Umbilical cord (tissue), 2 donors: Measurements from ENCODE around the gene DISP3. TPM values are rescaled to one million over a fixed set of nuclear protein-coding genes. Genes with fewer than 3 reads are reported as not detected.

Experiments
- DNase-seq: peaks from one replicate; pipeline ENCODE4 v3.0.0-alpha.2; 2015; ENCODE audit warnings: low spot score
- total RNA-seq: library from RNA; depleted of rRNA; stranded (reverse); fragments of >200 nt; gene quantifications from one replicate; pipeline ENCODE4 v1.2.3, GENCODE V29; 2014; ENCODE audit warnings: low replicate concordance; ENCODE audit not compliant: insufficient read depth

Gene DISP3
- total RNA-seq, 1 donor from 2014 or later, result 0.96 TPM

DNA sequence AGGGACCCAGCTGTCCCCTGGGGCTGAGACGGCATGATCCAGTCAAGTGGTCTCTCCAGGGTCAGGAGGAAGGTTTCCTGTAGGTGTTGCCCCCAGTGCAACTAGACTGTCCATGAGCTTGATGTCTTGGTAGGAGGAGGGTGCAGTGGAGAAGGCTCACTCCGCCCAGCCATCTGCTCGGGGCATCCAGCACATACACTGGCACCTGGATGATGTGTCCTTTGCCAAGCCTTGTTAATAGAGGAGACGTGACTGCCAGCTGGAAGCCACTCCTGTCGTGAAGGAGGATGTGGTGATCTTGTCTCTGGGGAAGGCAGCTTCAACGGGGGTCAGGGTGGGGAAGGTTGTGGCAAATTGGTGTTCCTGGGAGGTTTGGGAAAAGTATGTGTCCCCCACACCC is 6.2 kb downstream of the DISP3 start:
- no peak for DNase-seq

- DNase-seq, result no peak
Measured at GRCh38 chr1:11486231-11487009, 7.5 kb downstream of the DISP3 start.

DNA sequence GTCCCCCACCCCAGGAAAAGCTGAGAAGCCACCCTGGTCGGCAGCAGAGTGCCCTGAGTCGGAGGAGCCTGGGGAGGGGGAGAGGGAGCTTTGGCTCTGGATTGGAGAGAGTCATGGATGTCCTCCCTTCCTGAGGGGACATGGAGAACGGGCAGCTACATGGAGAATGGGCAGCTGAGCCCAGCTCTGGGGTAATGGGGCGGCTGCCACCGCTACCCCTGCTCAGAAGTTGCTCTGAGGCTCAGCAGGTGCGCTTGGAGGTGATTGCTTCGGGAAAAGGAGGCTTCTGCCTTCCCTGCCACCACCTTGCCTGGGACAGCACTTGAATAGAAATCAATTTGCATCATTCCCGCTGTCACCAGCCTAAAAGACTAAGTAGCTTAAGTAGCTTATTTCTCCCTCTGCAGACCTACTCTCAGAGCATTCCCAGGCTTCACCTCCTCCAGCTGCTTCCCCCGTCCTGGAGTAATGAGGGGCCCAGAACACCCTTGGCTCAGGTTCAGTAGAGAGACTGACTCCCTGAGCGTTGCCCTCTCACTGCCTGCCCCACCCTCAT is 8.3 kb downstream of the DISP3 start:
- DNase-seq, result no peak

DNA sequence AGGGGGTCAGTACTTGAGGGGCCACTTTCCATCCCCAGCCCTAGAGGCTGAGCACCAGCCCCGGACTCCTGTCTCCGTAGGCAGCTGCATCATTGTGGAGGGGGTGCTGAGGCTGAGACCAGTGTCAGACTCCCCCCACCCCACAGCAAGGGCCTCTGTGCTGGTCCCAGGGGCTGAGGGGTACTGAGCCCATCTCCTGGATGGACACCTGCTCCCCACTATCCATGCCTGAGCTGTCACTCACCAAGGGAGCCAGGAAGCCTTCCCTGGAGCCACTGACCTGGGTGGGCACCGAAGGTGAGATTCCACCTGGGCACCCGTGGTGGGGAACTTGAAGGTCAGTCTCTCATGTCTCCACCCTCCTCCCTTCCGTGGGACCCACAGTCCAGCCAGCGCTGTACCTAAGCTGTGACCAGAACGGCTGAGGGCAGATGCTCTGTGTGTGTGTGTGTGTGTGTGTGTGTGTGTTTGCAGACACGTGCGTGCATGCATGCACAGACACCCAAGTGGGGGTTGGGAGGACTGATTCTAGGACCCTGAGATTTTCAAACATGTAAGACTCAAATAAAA is 9.3 kb downstream of the DISP3 start:
- no peak for DNase-seq

GRCh38 chr1:11488966-11489625 is 10.1 kb downstream of the DISP3 start:
- no peak for DNase-seq

- no peak for DNase-seq
Measured at GRCh38 chr1:11492235-11492634, 13.3 kb downstream of the DISP3 start.

GRCh38 chr1:11493972-11494655 is 15.2 kb downstream of the DISP3 start:
- DNase-seq, result no peak

GRCh38 chr1:11494771-11495170 is 15.8 kb downstream of the DISP3 start:
- no peak for DNase-seq

- DNase-seq, result no peak
Measured at GRCh38 chr1:11495579-11495978, 16.6 kb downstream of the DISP3 start.

GRCh38 chr1:11496551-11497080 is 17.7 kb downstream of the DISP3 start:
- no peak for DNase-seq

DNA sequence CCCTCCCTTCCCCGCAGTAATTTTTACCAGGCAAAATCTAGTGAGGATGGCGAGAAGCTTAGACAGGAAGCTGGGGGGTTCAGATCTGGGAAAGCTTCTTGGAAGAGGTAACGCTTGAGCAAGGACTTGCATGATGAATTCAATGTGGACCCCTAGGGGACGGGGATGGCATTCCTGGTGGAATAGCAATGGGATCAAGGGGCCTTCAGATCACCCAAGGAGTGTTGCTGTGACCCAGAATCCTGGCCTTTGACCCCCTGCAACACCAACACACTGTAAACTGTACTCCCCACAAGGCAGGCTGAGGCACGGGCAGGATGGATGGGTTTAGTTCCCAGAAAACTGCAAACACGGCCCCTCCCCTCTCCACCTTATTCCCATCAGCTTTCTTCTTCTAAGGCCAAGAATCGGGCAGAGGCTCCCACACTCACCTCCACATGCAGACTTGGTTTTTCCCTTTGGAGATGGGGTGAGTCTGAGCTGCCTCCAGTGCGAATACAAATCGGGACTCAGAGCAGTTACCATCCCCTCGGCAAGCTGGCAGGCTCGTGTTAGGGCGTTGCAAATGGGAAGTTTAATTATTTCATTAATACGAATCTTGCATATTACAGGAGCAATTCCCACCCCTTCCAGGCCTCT is 20.1 kb downstream of the DISP3 start:
- no peak for DNase-seq

GRCh38 chr1:11499601-11500331 is 20.8 kb downstream of the DISP3 start:
- DNase-seq, result no peak

- DNase-seq, result no peak
Measured at GRCh38 chr1:11500881-11501280, 21.9 kb downstream of the DISP3 start.

DNA sequence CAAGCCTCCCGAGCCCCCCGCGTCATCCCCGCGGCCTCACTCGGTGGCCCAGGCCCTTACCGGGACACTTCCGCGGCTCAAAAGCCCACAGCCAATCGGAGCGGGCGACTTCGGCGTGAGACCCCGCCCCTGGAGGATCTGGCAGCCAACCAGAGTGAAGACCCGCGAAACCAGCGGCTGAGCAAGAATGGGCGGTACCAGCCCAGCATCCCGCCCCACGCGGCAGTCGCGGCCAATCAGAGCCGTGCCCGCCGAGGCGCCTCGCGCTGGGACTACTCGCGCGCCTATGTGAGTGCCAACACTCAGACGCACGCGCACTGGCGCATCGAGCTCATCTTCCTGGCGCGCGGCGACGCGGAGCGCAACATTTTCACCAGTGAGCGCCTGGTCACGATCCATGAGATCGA is 22.5 kb downstream of the DISP3 start:
- peak; percentile 2 for DNase-seq

DNA sequence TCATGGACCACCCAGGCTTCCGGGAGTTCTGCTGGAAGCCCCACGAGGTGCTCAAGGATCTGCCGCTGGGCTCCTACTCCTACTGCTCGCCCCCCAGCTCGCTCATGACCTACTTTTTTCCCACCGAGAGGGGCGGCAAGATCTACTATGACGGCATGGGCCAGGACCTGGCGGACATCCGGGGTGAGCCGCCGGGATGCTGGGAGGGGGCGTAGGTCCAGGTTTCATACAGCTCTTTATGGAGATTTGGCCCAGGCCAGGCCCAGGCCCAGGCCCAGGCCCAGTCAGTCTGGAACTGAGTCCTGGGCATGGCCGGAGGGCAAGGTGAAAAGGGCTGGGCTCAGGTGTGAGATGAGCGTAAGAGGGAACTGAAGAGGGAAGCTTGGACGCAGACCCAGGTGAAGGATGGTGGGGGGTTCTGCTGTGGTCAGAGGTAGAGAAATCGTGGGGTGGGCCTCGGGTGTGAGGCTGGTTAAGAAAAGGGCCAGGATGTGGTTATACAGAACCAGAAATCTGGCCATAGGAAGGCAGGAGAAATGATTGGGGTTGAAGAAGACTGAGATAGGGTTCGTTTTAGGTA is 23.0 kb downstream of the DISP3 start:
- no peak for DNase-seq

DNA sequence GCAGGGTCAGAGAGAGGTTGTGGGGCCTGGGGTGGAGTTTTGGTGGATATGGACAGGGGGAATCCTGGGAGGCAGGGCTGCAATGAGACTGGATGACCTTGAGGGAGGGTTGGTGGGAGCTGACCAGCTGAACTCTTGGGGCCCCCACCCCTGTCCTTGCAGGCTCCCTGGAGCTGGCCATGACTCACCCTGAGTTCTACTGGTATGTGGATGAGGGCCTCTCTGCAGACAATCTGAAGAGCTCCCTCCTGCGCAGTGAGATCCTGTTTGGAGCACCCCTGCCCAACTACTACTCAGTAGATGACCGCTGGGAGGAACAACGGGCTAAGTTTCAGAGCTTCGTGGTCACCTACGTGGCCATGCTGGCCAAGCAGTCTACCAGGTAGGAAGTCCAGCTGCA is 23.6 kb downstream of the DISP3 start:
- no peak for DNase-seq

DNA sequence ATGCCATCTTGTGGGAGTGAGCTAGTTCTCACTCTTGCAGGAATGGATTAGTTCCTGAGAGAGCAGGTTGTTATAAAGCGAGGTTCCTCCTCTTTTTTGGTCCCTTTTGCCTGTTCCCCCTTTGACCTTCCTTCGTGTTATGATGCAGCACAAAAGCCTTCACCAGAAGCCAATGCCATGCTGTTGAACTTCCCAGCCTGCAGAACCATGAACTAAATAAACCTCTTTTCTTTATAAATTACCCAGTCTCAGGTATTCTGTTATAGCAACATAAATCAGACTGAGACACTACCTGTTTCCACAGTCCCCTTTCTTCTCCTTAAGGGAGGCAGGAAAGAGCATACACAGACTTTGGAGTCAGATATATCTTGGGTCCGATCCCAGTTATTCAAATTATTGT is 25.6 kb downstream of the DISP3 start:
- no peak for DNase-seq

GRCh38 chr1:11505591-11506538 is 26.9 kb downstream of the DISP3 start:
- DNase-seq, result no peak

DNA sequence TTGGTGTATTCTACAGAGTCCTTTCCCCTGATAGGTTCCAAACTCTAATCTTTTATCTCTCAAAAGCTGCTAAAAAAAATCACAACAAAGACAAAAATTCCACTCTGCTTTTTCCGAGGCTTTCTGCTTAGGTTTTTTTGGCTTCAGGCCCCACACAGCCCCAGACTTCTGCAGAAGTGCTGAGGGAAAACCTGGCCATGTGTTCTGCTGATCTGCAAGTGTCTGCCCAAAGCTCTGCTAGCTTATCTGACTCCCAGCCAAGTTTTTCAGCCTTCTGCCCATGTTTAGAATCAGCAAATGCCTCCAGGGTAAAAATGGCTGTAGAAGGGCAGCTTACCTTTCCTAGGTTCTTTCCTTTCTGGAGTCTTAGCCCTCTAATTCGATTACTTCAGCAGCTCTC is 28.4 kb downstream of the DISP3 start:
- DNase-seq, result no peak
